ENCODE data around the gene EFNA5. TPM values are rescaled to one million over a fixed set of nuclear protein-coding genes. Genes with fewer than 3 reads are reported as not detected.

The EFNA5 gene
- total and polyA plus RNA-seq, 2 experiments from 2014 or later, result 7.5 to 10.1 TPM

DNA sequence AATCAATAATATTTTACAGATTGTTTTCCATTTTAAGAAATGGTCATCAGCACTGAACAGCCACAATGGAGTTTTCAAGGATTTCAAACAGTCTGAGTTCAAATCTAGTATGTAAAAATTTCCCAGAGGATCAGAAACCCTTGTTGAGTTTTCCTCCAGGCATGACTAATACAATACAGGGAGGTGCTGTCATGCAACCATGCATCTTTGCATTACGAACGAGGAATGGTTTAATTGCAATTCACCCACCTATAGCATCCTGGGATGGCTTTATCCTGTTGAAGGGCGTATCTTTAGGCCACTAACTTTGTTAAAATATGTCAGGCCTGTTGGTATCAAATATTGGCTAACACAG, 196.4 kb downstream of the EFNA5 start:
- H3K79me2 ChIP-seq (replicated peaks; ENCODE audit: insufficient read depth), result no peaks in the 10 kb centered on the region
- Mint-ChIP-seq H3K4me3 (no peak overlapping the region), H3K27ac (no peak overlapping the region), H3K36me3 (ENCODE audit: low read depth) (no peaks in the 10 kb centered on the region), H3K9me3 (no peaks in the 10 kb centered on the region), H3K4me1 (peaks cover 73% of the 10 kb centered on the region), H3K27me3 (ENCODE audit: insufficient read depth, low read depth, poor library complexity) (peaks cover 2% of the 10 kb centered on the region)
- ATAC-seq (no peak), DNase-seq (ENCODE audit: low spot score) (no peak)
- H3F3A ChIP-seq (replicated peaks; ENCODE audit: low read depth), result no peaks in the 10 kb centered on the region
- H3K4me1 ChIP-seq (ENCODE audit: insufficient read depth), result peaks cover 73% of the 10 kb centered on the region
- H3K4me3 ChIP-seq, result no peak overlapping the region
- H3K27me3 ChIP-seq (ENCODE audit: insufficient read depth), result no peaks in the 10 kb centered on the region
- no peak overlapping the region for H2AFZ ChIP-seq
- peak overlapping the region; percentile 17; the same call in 1 of the 2 replicates for H3K4me2 ChIP-seq
- H3K27ac ChIP-seq (ENCODE audit: low read depth), result no peak overlapping the region
- H3K36me3 ChIP-seq (ENCODE audit: insufficient read depth), result no peaks in the 10 kb centered on the region
- no peak for TF ChIP-seq STAT1 (IDR thresholded peaks at IDR 0.05; ENCODE audit: unreplicated experiment)
- TF ChIP-seq, protein P1, sequence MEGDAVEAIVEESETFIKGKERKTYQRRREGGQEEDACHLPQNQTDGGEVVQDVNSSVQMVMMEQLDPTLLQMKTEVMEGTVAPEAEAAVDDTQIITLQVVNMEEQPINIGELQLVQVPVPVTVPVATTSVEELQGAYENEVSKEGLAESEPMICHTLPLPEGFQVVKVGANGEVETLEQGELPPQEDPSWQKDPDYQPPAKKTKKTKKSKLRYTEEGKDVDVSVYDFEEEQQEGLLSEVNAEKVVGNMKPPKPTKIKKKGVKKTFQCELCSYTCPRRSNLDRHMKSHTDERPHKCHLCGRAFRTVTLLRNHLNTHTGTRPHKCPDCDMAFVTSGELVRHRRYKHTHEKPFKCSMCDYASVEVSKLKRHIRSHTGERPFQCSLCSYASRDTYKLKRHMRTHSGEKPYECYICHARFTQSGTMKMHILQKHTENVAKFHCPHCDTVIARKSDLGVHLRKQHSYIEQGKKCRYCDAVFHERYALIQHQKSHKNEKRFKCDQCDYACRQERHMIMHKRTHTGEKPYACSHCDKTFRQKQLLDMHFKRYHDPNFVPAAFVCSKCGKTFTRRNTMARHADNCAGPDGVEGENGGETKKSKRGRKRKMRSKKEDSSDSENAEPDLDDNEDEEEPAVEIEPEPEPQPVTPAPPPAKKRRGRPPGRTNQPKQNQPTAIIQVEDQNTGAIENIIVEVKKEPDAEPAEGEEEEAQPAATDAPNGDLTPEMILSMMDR (conservative IDR thresholded peaks at IDR 0.05; ENCODE audit: low read depth in 2 of 2), result no peak
- TF ChIP-seq JUNB (IDR thresholded peaks at IDR 0.05; ENCODE audit: unreplicated experiment), result no peak
- no peak for TF ChIP-seq ZNF462 (CRISPR knock-in tag; IDR thresholded peaks at IDR 0.05)
- no peak for TF ChIP-seq REST (IDR thresholded peaks at IDR 0.05; ENCODE audit: unreplicated experiment)
- no peak for TF ChIP-seq ZNF331 (CRISPR knock-in tag; IDR thresholded peaks at IDR 0.05; ENCODE audit: low read depth)
- TF ChIP-seq EZH2phosphoT487 (IDR thresholded peaks at IDR 0.05; ENCODE audit: unreplicated experiment), result no peak
- TF ChIP-seq ZNF114 (CRISPR knock-in tag; IDR thresholded peaks at IDR 0.05), result no peak
- no peak for TF ChIP-seq EZH2 (IDR thresholded peaks at IDR 0.05; ENCODE audit: low read depth, unreplicated experiment)
- no peak for TF ChIP-seq POLR2AphosphoS5 (IDR thresholded peaks at IDR 0.05; ENCODE audit: low read depth)
- TF ChIP-seq NANOG (IDR thresholded peaks at IDR 0.05; ENCODE audit: borderline replicate concordance), result no peak
- no peak for TF ChIP-seq CREB1 (CRISPR knock-in tag; IDR thresholded peaks at IDR 0.05; ENCODE audit: low read depth)
- TF ChIP-seq, protein P2, sequence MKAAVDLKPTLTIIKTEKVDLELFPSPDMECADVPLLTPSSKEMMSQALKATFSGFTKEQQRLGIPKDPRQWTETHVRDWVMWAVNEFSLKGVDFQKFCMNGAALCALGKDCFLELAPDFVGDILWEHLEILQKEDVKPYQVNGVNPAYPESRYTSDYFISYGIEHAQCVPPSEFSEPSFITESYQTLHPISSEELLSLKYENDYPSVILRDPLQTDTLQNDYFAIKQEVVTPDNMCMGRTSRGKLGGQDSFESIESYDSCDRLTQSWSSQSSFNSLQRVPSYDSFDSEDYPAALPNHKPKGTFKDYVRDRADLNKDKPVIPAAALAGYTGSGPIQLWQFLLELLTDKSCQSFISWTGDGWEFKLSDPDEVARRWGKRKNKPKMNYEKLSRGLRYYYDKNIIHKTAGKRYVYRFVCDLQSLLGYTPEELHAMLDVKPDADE (IDR thresholded peaks at IDR 0.05), result no peak
- H4K20me1 ChIP-seq (replicated peaks; ENCODE audit: insufficient read depth), result no peaks in the 10 kb centered on the region
- H3K9me2 ChIP-seq (ENCODE audit: insufficient read depth), result 0 out of 2 replicates have a peak, but pooled peaks cover 3% of the 10 kb centered on the region
